Thymus (tissue), 11 donors: ENCODE data around the gene KRTAP10-3. TPM values are rescaled to one million over a fixed set of nuclear protein-coding genes. Genes with fewer than 3 reads are reported as not detected.
"Not testable (repeated sequence)": the region's sequence is repeated elsewhere in the genome, so short reads cannot be mapped to it uniquely, and the experiment has no call there.

Source experiments
- DNase-seq, 9 donors: peaks; one replicate each; pipeline ENCODE4 v3.0.0-alpha.2; 2013; ENCODE audit warnings: low spot score in 9 of 9, low read depth in 6 of 9, missing footprints in 1 of 9
- H3K27ac ChIP-seq, 2 donors: one replicate each; pipeline ENCODE4 v1.5.1; 2013; ENCODE audit warnings: control low read depth in 1 of 2, low read depth in 1 of 2, low read length in 1 of 2, mild to moderate bottlenecking in 1 of 2, moderate library complexity in 1 of 2
- H3K27me3 ChIP-seq, 2 donors: one replicate each; pipeline ENCODE4 v1.5.1; 2013; ENCODE audit warnings: low read length in 1 of 2; ENCODE audit not compliant: control insufficient read depth in 2 of 2, insufficient read depth in 1 of 2
- H3K36me3 ChIP-seq, 2 donors: one replicate each; pipeline ENCODE4 v1.5.1; 2013; ENCODE audit warnings: low read length in 1 of 2, mild to moderate bottlenecking in 1 of 2, moderate library complexity in 1 of 2; ENCODE audit not compliant: control insufficient read depth in 2 of 2, insufficient read depth in 2 of 2
- H3K4me1 ChIP-seq, 2 donors: one replicate each; pipeline ENCODE4 v1.5.1; 2013; ENCODE audit warnings: low read length in 2 of 2; ENCODE audit not compliant: control insufficient read depth in 2 of 2, insufficient read depth in 2 of 2
- H3K4me3 ChIP-seq, 2 donors: one replicate each; pipeline ENCODE4 v1.5.1; 2013; ENCODE audit warnings: low read length in 2 of 2, control low read depth in 1 of 2, mild to moderate bottlenecking in 1 of 2
- H3K9me3 ChIP-seq, 2 donors: one replicate each; pipeline ENCODE4 v1.5.1; 2013; ENCODE audit warnings: low read length in 1 of 2, mild to moderate bottlenecking in 1 of 2; ENCODE audit not compliant: control insufficient read depth in 2 of 2, insufficient read depth in 1 of 2
- WGBS: extraction: QIAGEN DNeasy Blood & Tissue Kit; methylation state at CpG from one replicate; pipeline ENCODE4 v1.1.7; 2013; 5-methylcytosine and 5-hydroxymethylcytosine counted together
- polyA plus RNA-seq: library from polyadenylated mRNA; stranded (reverse); fragments of 200-250 nt; gene quantifications from one replicate; pipeline ENCODE4 v1.2.3, GENCODE V29; 2013
- total RNA-seq: library from RNA; stranded (reverse); fragments of 120-200 nt; gene quantifications from one replicate; pipeline ENCODE4 v1.2.4, GENCODE V29; 2013
- donor health status: healthy.

KRTAP10-3 gene
- total and polyA plus RNA-seq, 2 donors = not detected

DNA sequence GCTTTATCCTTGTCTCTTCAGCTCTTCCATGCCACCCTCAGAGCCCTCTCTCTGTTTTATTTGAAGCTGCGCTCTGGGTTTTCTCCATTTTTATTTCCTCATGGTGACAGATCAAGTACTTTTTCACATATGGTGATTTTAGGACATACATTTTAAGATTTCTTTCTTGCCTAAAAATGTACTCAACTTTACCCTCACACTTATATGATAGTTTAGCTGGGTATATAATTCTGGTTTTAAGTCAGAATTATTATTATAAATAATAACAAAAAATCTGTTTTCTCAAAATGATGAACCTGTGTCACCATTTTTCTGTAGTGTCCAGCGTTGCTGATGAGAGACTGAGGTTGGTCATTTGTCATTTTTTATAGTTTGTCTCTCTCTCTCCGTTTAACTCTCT lies 22.6 kb upstream of the KRTAP10-3 start:
- no peak for DNase-seq
- Histone ChIP-seq H3K9me3 (peaks cover 4 to 26% of the 10 kb centered on the region in 2 donors), H3K27ac (no peak overlapping the region), H3K4me3 (no peak overlapping the region), H3K27me3 (peaks cover 0 to 2% of the 10 kb centered on the region in 2 donors), H3K36me3 (no peaks in the 10 kb centered on the region), H3K4me1 (no peaks in the 10 kb centered on the region)
- WGBS = 88% methylated on average over 3 of the region's 3 CpGs

DNA sequence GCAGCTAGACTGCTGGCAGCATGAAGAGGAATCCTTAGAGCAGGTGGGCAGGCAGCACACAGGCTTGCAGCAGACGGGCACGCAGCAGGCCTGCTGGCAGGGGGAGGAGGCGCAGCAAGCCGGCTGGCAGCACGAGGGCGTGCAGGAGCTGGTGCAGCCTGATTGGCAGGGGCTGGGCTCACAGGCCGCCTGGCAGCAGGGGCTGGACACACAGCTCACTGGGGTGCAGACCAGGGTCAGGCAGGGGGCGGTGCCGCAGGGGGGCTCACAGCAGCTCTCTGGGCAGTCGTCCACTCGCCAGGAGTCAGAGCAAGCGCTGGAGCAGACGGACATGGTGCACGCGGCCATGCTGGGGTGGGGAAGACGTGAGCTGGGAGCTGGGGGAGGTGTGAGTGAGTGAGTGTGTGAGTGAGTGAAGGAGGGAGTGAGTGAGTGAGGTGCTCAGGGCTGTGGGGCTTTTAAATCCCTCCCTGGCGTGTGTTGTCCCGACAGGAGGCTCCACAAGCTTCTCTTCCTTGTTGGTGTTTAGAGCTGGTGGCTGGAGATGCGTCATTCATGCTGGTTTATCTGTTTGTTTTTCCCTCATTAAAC lies 21.7 kb upstream of the KRTAP10-3 start, which contains the start of gene KRTAP10-5:
Gene KRTAP10-5 (minus strand): TSS at position 374 of the 591 bp plus-strand sequence. CDS start 26 bp downstream, at position 348.
- not testable (repeated sequence) for H3K27ac ChIP-seq, H3K27me3 ChIP-seq, DNase-seq, H3K4me3 ChIP-seq, H3K4me1 ChIP-seq, H3K36me3 ChIP-seq
- peaks cover 4 to 26% of the 10 kb centered on the region in 2 donors for H3K9me3 ChIP-seq
- WGBS = 58% methylated on average over 19 of the region's 19 CpGs

DNA sequence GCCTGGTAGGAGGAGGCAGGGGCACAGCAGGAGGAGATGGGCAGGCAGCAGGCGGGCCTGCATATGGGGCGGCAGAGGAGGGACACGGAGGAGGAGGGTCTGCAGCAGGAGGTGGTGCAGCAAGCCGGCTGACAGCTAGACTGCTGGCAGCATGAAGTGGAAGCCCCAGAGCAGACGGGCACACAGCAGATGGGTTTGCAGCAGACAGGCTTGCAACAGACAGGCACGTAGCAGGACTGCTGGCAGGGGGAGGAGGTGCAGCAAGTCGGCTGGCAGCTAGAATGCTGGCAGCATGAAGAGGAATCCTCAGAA lies 21.2 kb upstream of the KRTAP10-3 start:
- Histone ChIP-seq H3K27me3 (peaks cover 0 to 6% of the 10 kb centered on the region in 2 donors), H3K27ac (no peak overlapping the region), H3K36me3 (no peaks in the 10 kb centered on the region), H3K9me3 (peaks cover 4 to 26% of the 10 kb centered on the region in 2 donors), H3K4me3 (no peak overlapping the region), H3K4me1 (no peaks in the 10 kb centered on the region)
- WGBS = 80% methylated on average over 7 of the region's 7 CpGs
- no peak for DNase-seq

DNA sequence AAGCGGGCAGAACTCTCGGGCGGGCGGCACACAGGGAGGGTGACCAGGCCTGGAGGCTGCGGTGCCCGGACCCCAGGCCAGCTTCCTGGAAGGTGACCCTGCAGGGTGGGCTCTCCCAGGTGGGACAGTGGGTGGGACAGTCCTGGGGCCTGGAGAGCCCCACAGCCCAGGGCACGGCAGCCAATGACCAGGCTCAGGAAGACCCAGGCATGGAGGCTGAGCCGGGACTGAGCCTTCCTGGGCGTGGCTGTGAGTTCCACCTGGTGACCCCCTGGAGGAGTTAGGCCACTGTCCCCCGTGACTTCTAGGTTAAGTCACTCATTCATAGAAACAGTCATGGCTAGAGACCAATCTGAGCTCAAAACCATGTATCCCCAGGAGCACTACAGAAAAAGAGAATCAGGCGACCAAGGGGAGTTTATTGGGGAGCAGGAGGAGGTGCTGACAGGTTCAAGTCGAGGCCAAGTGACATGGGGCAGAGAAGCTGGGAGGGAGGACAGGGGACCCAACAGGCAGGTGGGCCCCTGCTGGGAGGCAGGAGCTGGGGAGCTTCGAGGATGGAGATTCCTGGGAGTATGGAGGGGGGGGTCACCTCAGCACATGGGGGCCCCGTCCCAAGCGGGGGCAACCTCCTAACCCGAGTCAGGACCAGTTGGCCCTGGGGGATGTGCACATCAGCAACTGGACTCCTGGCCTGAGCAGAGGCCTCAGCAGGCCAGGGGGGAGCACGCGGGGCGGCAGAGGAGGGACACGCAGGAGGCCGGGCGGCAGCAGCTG lies 20.6 kb upstream of the KRTAP10-3 start:
- no peak overlapping the region for H3K27ac ChIP-seq
- 84% methylated on average over 22 of the region's 22 CpGs for WGBS

DNA sequence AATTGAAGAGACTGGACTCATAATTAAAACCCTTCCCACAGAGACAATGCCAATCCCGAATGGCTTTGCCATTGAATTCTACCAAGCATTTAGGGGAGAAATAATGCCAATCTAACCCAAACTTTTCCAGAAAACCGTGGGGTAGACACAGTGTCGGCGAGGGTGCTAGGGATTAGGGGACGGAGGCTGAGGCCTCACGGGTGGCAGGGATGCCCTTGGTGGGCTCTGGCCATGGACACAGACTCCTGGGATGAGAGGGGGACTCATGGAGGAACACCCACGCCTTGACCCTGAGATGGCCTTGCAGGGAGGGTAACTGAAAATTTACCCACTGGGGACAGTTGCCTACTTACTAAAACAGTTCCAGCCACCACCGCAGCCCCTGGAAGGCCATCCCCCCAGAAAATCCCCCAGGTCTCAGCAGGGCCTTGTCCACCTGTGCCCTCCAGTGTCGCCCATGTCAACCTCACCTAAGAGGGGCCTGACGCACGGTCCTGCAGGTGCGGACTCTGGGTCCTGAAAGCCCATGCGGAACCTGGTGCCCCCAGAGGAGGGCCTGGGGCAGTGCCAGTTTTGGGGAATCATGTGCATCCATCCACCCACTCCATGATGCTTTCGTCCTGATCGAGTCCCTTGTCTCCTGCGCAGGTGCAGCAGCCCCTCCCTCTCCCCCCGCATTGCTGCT lies 19.9 kb upstream of the KRTAP10-3 start:
- no peak overlapping the region for H3K4me3 ChIP-seq
- no peaks in the 10 kb centered on the region for H3K36me3 ChIP-seq
- WGBS = 95% methylated on average over 17 of the region's 17 CpGs
- H3K4me1 ChIP-seq = no peaks in the 10 kb centered on the region
- DNase-seq = no peak
- H3K27me3 ChIP-seq = peaks cover 0 to 7% of the 10 kb centered on the region in 2 donors
- peaks cover 4 to 26% of the 10 kb centered on the region in 2 donors for H3K9me3 ChIP-seq
- H3K27ac ChIP-seq = no peak overlapping the region

More for the DNA sequence above, 20.6 kb upstream of the KRTAP10-3 start:
- no peak for DNase-seq
- no peak overlapping the region for H3K4me3 ChIP-seq
- H3K4me1 ChIP-seq = no peaks in the 10 kb centered on the region
- no peaks in the 10 kb centered on the region for H3K36me3 ChIP-seq
- peaks cover 4 to 26% of the 10 kb centered on the region in 2 donors for H3K9me3 ChIP-seq
- peaks cover 0 to 7% of the 10 kb centered on the region in 2 donors for H3K27me3 ChIP-seq

DNA sequence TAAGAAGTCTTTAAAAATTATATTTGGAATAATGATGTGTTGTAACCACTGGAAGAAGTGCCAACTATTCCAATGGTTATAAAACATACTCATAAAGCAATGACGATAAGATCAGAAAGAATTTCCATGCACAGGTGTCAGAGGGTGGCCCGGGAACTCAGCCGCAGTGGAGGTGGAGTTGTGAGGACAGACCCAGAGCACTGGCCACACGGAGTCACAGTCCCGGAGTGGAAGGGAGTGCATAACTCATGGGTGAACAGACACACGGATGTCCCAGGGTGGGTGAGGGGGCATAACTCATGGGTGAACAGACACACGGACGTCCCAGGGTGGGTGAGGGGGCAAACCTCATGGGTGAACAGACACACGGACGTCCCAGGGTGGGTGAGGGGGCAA lies 17.4 kb upstream of the KRTAP10-3 start:
- no peak for DNase-seq
- Histone ChIP-seq H3K4me1 (no peaks in the 10 kb centered on the region), H3K27ac (no peak overlapping the region), H3K36me3 (no peaks in the 10 kb centered on the region), H3K4me3 (no peak overlapping the region), H3K9me3 (peaks cover 4 to 33% of the 10 kb centered on the region in 2 donors), H3K27me3 (peaks cover 0 to 7% of the 10 kb centered on the region in 2 donors)
- WGBS = 93% methylated on average over 10 of the region's 10 CpGs

DNA sequence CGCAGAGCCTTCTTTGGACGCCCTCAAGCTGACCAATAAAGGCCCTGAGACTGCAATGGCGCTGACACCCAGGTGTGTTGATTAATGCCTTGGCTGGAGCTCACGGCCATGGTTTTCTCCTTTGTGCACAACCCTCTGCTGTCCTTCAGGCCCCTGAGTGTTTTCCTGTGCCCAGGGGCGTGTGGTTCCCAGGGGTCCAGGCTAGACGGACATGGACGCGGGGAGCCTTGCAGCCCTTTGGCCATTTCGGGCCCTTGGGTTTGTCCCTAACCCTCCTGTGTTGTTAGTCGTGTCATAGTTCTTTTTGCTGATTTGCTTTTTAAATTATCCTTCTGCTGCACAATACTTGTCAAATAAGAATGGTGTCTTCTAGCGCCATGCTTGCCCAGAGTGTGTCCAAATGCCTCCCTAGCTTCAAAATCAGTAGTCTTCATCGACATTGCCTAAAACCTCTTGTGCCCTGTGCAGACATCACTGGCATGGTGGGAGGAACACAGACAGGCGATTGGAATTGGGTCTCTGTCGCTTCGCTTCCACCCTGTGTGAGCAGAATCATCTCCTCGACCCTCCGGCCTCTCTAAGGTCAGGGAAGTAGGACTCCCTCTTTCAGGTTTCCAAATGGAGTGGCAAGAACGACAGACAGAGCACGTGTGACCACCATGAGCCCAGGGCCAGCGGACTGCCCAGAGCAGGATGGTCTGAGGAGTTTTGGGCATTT lies 16.9 kb upstream of the KRTAP10-3 start:
- no peak for DNase-seq
- no peaks in the 10 kb centered on the region for H3K36me3 ChIP-seq
- no peak overlapping the region for H3K4me3 ChIP-seq
- H3K27me3 ChIP-seq = peaks cover 0 to 7% of the 10 kb centered on the region in 2 donors
- peaks cover 3 to 31% of the 10 kb centered on the region in 2 donors for H3K9me3 ChIP-seq
- H3K27ac ChIP-seq = no peak overlapping the region
- 94% methylated on average over 20 of the region's 20 CpGs for WGBS
- H3K4me1 ChIP-seq = no peaks in the 10 kb centered on the region

DNA sequence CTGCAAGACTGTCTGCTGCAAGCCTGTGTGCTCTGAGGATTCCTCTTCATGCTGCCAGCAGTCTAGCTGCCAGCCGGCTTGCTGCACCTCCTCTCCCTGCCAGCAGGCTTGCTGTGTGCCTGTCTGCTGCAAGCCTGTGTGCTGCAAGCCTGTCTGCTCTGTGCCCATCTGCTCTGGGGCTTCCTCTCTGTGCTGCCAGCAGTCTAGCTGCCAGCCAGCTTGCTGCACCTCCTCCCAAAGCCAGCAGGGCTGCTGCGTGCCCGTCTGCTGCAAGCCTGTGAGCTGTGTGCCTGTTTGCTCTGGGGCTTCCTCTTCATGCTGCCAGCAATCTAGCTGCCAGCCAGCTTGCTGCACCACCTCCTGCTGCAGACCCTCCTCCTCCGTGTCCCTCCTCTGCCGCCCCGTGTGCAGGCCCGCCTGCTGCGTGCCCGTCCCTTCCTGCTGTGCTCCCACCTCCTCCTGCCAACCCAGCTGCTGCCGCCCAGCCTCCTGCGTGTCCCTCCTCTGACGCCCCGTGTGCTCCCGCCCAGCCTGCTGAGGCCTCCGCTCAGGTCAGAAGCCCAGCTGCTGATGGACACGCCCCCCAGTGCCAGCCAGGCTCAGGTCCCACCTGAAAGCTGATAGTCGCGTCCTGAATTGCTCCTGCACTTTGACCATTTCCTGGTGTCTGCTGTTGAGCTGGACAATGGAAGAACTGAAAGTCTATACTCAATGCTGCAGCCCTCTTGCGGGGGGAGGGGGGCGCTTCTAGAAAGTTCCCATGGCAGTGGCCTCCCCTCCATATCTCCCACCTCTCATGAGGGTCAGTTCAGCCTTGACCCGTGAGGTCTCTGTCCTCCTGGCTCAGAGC lies 16.1 kb upstream of the KRTAP10-3 start:
- peaks cover 1 to 26% of the 10 kb centered on the region in 2 donors for H3K9me3 ChIP-seq
- H3K27me3 ChIP-seq = peaks cover 0 to 4% of the 10 kb centered on the region in 2 donors
- no peak overlapping the region for H3K4me3 ChIP-seq
- H3K36me3 ChIP-seq = no peaks in the 10 kb centered on the region
- no peaks in the 10 kb centered on the region for H3K4me1 ChIP-seq
- H3K27ac ChIP-seq = no peak overlapping the region
- DNase-seq = no peak
- WGBS = 53% methylated on average over 21 of the region's 21 CpGs
